AG04450 (cell line): ENCODE data around the gene LEKR1. TPM values are rescaled to one million over a fixed set of nuclear protein-coding genes. Genes with fewer than 3 reads are reported as not detected.
"Not testable (repeated sequence)": the region's sequence is repeated elsewhere in the genome, so short reads cannot be mapped to it uniquely, and the experiment has no call there.

Experiments
- CTCF ChIA-PET: fragments of 300-600, 350-600 bp; formaldehyde crosslinking; extraction: SDS; loops from one replicate; lab custom pipeline; 2022; ENCODE audit warnings: antibody characterized with exemption, inconsistent platforms; lab: Charles Lee
- POLR2A ChIA-PET: fragments of 350-600 bp; formaldehyde crosslinking; extraction: SDS; loops from one replicate; lab custom pipeline; 2021; ENCODE audit warnings: antibody characterized with exemption, inconsistent platforms; lab: Yijun Ruan, JAX
- DNase-seq: peaks from one replicate; pipeline ENCODE4 v3.0.0-alpha.2; 2011; ENCODE audit warnings: low read depth, low spot score
- H3K27ac ChIP-seq: one replicate; pipeline ENCODE4 v1.5.1; 2012; ENCODE audit warnings: low read depth, low read length, control low read depth
- H3K27me3 ChIP-seq: one replicate; pipeline ENCODE4 v1.6.0; 2012; ENCODE audit warnings: low read length; ENCODE audit not compliant: control insufficient read depth, insufficient read depth
- H3K4me3 ChIP-seq: 2 replicates; pipeline ENCODE4 v1.5.1; 2011; ENCODE audit warnings: mild to moderate bottlenecking, low read depth, low read length, control low read depth
- H3K9me3 ChIP-seq: 2 replicates; pipeline ENCODE4 v1.5.1; 2012; ENCODE audit warnings: low read length; ENCODE audit not compliant: control insufficient read depth, insufficient read depth
- CTCF ChIP-seq: IDR thresholded peaks from 2 replicates; pipeline ENCODE4 v1.5.1; 2011; ENCODE audit warnings: low read depth, low read length, control low read depth, inconsistent platforms
- polyA plus RNA-seq: library from polyadenylated mRNA; depleted of rRNA; stranded (reverse); fragments of >200 nt; gene quantifications from 2 replicates; pipeline ENCODE4 v1.2.3, GENCODE V29; 2011

LEKR1 gene
- polyA plus RNA-seq, 1 experiment = 0.26 TPM

- ChIA-PET POLR2A (no interaction called here), CTCF (interaction anchor here (1.3 kb wide), 1 partner anchor 342 kb away, joined by 3 read pairs; no protein-coding TSS in a partner anchor)
- no peak for TF ChIP-seq CTCF
- Histone ChIP-seq H3K27me3 (no peaks in the 10 kb centered on the region), H3K4me3 (no peak overlapping the region), H3K27ac (no peak overlapping the region), H3K9me3 (no peaks in the 10 kb centered on the region)
- no peak for DNase-seq
Measured at GRCh38 chr3:156795890-156796481, 30.2 kb upstream of the LEKR1 start.

GRCh38 chr3:156797368-156797767 is 28.8 kb upstream of the LEKR1 start:
- no peak for DNase-seq
- Histone ChIP-seq H3K27ac (no peak overlapping the region), H3K4me3 (no peak overlapping the region), H3K9me3 (no peaks in the 10 kb centered on the region), H3K27me3 (no peaks in the 10 kb centered on the region)
- POLR2A ChIA-PET = no interaction called here
- CTCF ChIA-PET = no interaction called here
- TF ChIP-seq CTCF = no peak

GRCh38 chr3:156800287-156800686 is 25.9 kb upstream of the LEKR1 start:
- H3K4me3 ChIP-seq, H3K27ac ChIP-seq, CTCF ChIA-PET, DNase-seq, POLR2A ChIA-PET, H3K9me3 ChIP-seq, H3K27me3 ChIP-seq: not testable (repeated sequence)

GRCh38 chr3:156801746-156802145 is 24.4 kb upstream of the LEKR1 start:
- POLR2A ChIA-PET = no interaction called here
- no peaks in the 10 kb centered on the region for H3K9me3 ChIP-seq

GRCh38 chr3:156802821-156803606 is 23.1 kb upstream of the LEKR1 start:
- no peak overlapping the region for H3K27ac ChIP-seq
- no peak for DNase-seq
- POLR2A ChIA-PET = no interaction called here
- TF ChIP-seq CTCF = no peak
- no peaks in the 10 kb centered on the region for H3K9me3 ChIP-seq
- CTCF ChIA-PET = no interaction called here
- H3K27me3 ChIP-seq = no peaks in the 10 kb centered on the region
- H3K4me3 ChIP-seq = no peak overlapping the region

More at GRCh38 chr3:156801746-156802145, 24.4 kb upstream of the LEKR1 start:
- DNase-seq = no peak
- TF ChIP-seq CTCF = no peak
- Histone ChIP-seq H3K27ac (no peak overlapping the region), H3K27me3 (no peaks in the 10 kb centered on the region), H3K4me3 (no peak overlapping the region)
- CTCF ChIA-PET = no interaction called here
